K562 (cell line): ENCODE results near the gene PDCD11. TPM values are rescaled to one million over a fixed set of nuclear protein-coding genes. Genes with fewer than 3 reads are reported as not detected.
"Not testable (repeated sequence)": the region's sequence is repeated elsewhere in the genome, so short reads cannot be mapped to it uniquely, and the experiment has no call there.

Source experiments
- ATAC-seq: fragments of 200-7000 bp; cut with Tn5 transposase; 3 replicates; pipeline ENCODE4 v1.9.1; 2020; ENCODE audit warnings: moderate library complexity
- BruUV-seq: library from RNA; stranded (reverse); fragments of 400-500 nt; replicated peaks from 2 replicates; lab custom pipeline; 2021; lab: Mats Ljungman, UMichigan
- CTCF ChIA-PET: fragments of 300-600 bp; formaldehyde crosslinking; extraction: SDS; loops from one replicate; lab custom pipeline; 2021; ENCODE audit warnings: low intra/inter-chr PET ratio; lab: Yijun Ruan, JAX
- POLR2A ChIA-PET: fragments of 300-600, 350-650 bp; sonication (Branson Sonifier 250); formaldehyde crosslinking; extraction: SDS; loops from one replicate; lab custom pipeline; 2021; ENCODE audit warnings: antibody characterized with exemption, inconsistent platforms; lab: Yijun Ruan, JAX
- DNase-seq, 4 experiments: peaks; one replicate each; pipeline versions ENCODE4 v3.0.0 to v3.0.0-alpha.2; 2011 to 2018; ENCODE audit warnings: low spot score in 3 of 4, mixed read lengths in 3 of 4; ENCODE audit errors: extremely low read depth in 1 of 4
- FAIRE-seq: peaks from 2 replicates; lab custom pipeline; 2011; peaks lifted over from hg19 to GRCh38; lab: Jason Lieb, UNC
- H2AFZ ChIP-seq: 2 replicates; pipeline ENCODE4 v1.6.0; 2011; ENCODE audit warnings: low read depth, low read length, control low read depth, inconsistent platforms
- H3K27ac ChIP-seq: fragments of 200-600 bp; 3 replicates; pipeline ENCODE4 v1.8.0; 2011; ENCODE audit warnings: low read depth, mild to moderate bottlenecking, control low read depth, inconsistent platforms, low read length, moderate library complexity, mixed read lengths; ENCODE audit errors: extremely low read depth
- H3K27me3 ChIP-seq, 2 experiments: fragments of 300-600 bp in 1 of 2; 2 replicates in 1 of 2; 3 replicates in 1 of 2; pipeline versions ENCODE4 v1.6.0 to v1.8.0; 2011; ENCODE audit warnings: inconsistent platforms in 2 of 2, low read length in 2 of 2, mild to moderate bottlenecking in 1 of 2, mixed read lengths in 1 of 2, moderate library complexity in 1 of 2; ENCODE audit not compliant: control insufficient read depth in 2 of 2, insufficient read depth in 2 of 2
- H3K36me3 ChIP-seq: fragments of 300-600 bp; 3 replicates; pipeline ENCODE4 v1.8.0; 2011; ENCODE audit warnings: mild to moderate bottlenecking, low read length, inconsistent platforms; ENCODE audit not compliant: control insufficient read depth, insufficient read depth
- H3K4me1 ChIP-seq, 2 experiments: fragments of 200-600 bp in 1 of 2; replicated peaks in 1 of 2; 2 replicates in 1 of 2; 3 replicates in 1 of 2; pipeline versions ENCODE4 v1.5.1 to v1.8.0; 2011; ENCODE audit warnings: inconsistent platforms in 2 of 2, low read length in 2 of 2, mild to moderate bottlenecking in 1 of 2, mixed read lengths in 1 of 2, moderate library complexity in 1 of 2; ENCODE audit not compliant: control insufficient read depth in 2 of 2, insufficient read depth in 2 of 2
- H3K4me2 ChIP-seq: 2 replicates; pipeline ENCODE4 v1.6.1; 2011; ENCODE audit warnings: low read length, control low read depth, inconsistent platforms, mixed read lengths; ENCODE audit not compliant: insufficient read depth
- H3K4me3 ChIP-seq: fragments of 200-600 bp; sonication (generic), shearing (Covaris generic); 2 replicates; pipeline ENCODE4 v1.5.1; 2016; ENCODE audit warnings: control low read depth, inconsistent platforms
- H3K79me2 ChIP-seq: fragments of 200-600 bp; 3 replicates; pipeline ENCODE4 v1.8.0; 2011; ENCODE audit warnings: low read length, inconsistent platforms; ENCODE audit not compliant: control insufficient read depth, insufficient read depth
- H3K9ac ChIP-seq, 2 experiments: 2 replicates each; pipeline versions ENCODE4 v1.6.0 to v1.6.1; 2011; ENCODE audit warnings: low read depth in 2 of 2, low read length in 2 of 2, control low read depth in 1 of 2, inconsistent platforms in 1 of 2, mild to moderate bottlenecking in 1 of 2, mixed read lengths in 1 of 2; ENCODE audit not compliant: insufficient read depth in 1 of 2
- H3K9me1 ChIP-seq: one replicate; pipeline ENCODE4 v1.6.0; 2011; ENCODE audit warnings: inconsistent platforms, mild to moderate bottlenecking, low read length, moderate library complexity; ENCODE audit not compliant: control insufficient read depth, insufficient read depth
- H3K9me3 ChIP-seq: replicated peaks from 2 replicates; pipeline ENCODE4 v1.5.1; 2011; ENCODE audit warnings: low read depth, low read length, inconsistent platforms; ENCODE audit not compliant: control insufficient read depth, insufficient read depth
- H4K20me1 ChIP-seq: replicated peaks from 2 replicates; pipeline ENCODE4 v1.6.1; 2011; ENCODE audit warnings: low read length, inconsistent platforms, mixed read lengths; ENCODE audit not compliant: control insufficient read depth, insufficient read depth
- MAFF ChIP-seq: IDR thresholded peaks from 2 replicates; pipeline ENCODE4 v1.6.1; 2012; ENCODE audit warnings: low read length, improper control_type of control experiment
- ZNF407 ChIP-seq: fragments of 450-650 bp; IDR thresholded peaks from 2 replicates; pipeline ENCODE4 v1.6.1; 2016; ENCODE audit warnings: low read depth
- WGBS: fragments of 100-300 bp; shearing (Covaris generic); methylation state at CpG from one replicate; pipeline ENCODE4 v1.1.6; 2016; ENCODE audit warnings: low coverage, mixed read lengths; ENCODE audit not compliant: insufficient coverage; ENCODE audit errors: missing lambda C conversion rate; 5-methylcytosine and 5-hydroxymethylcytosine counted together
- in situ Hi-C: fragments of 300-500 bp; cut with MboI; formaldehyde crosslinking; loops from 4 replicates; pipeline ENCODE4 v1.15.0; 2018; ENCODE audit warnings: inconsistent platforms, mixed read lengths
- intact Hi-C: fragments of 100-400 bp; cut with micrococcal nuclease; formaldehyde crosslinking; loops from 2 replicates; pipeline ENCODE4 v1.14.2; 2022
- polyA plus RNA-seq, 8 experiments: library from polyadenylated mRNA; depleted of rRNA in 4 of 8; stranded (reverse) in 5 of 8; unstranded in 3 of 8; fragments of >200 nt; fragmentation: Nextera tagmentation in 2 of 8; fragmentation: Illumina TruSeq in 1 of 8; extraction: Ambion mirVana in 2 of 8; extraction: Trizol in 1 of 8; gene quantifications; 2 replicates each; pipeline versions ENCODE4 v1.2.1 to v1.2.3, GENCODE V29; 2011 to 2014; ENCODE audit warnings: inconsistent platforms in 1 of 8, missing spikeins in 1 of 8
- total RNA-seq, 7 experiments: library from RNA; depleted of rRNA in 6 of 7; stranded (reverse); fragments of >200 nt in 6 of 7; fragmentation: Illumina TruSeq in 2 of 7; extraction: Trizol in 2 of 7; gene quantifications; 2 replicates each; pipeline versions ENCODE4 v1.2.1 to v1.2.3, GENCODE V29; 2011 to 2021; ENCODE audit warnings: low replicate concordance in 1 of 7

PDCD11 gene
- total and polyA plus RNA-seq, 9 of the 15 experiments (the other 6 are each of a cell fraction or from before 2014, with no cell fraction given), result 14.8 to 73.8 (median 50.0) TPM

- ATAC-seq, BruUV-seq, DNase-seq, in situ Hi-C loops, H4K20me1 ChIP-seq, H3K9me3 ChIP-seq, H3K79me2 ChIP-seq, H3K4me2 ChIP-seq, H3K9me1 ChIP-seq, H3K27me3 ChIP-seq, H3K27ac ChIP-seq, H3K4me1 ChIP-seq, FAIRE-seq, H3K9ac ChIP-seq, H2AFZ ChIP-seq, H3K4me3 ChIP-seq, POLR2A ChIA-PET: not testable (repeated sequence)
- CTCF ChIA-PET, result interaction anchor here (1.4 to 3.1 kb wide), 2 partner anchors 69 to 176 kb away, joined by 11 to 26 read pairs; no protein-coding TSS in a partner anchor
- intact Hi-C loops, result loop anchor here (2.0 to 10.0 kb wide), 3 partner anchors 68 to 176 kb away; no protein-coding TSS in a partner anchor
- H3K36me3 ChIP-seq, result peaks cover 91% of the 10 kb centered on the region
- WGBS, result 92% methylated on average over 5 of the region's 5 CpGs
These were observed 20.7 kb downstream of the PDCD11 start for GRCh38 chr10:103417148-103417469.

- Histone ChIP-seq H3K9me1 (no peaks in the 10 kb centered on the region), H3K36me3 (peaks cover 95% of the 10 kb centered on the region), H3K4me2 (no peak overlapping the region), H3K9ac (no peak overlapping the region), H3K27ac (no peak overlapping the region), H2AFZ (no peak overlapping the region), H3K4me3 (no peak overlapping the region), H3K27me3 (no peaks in the 10 kb centered on the region), H4K20me1 (no peaks in the 10 kb centered on the region), H3K4me1 (no peaks in the 10 kb centered on the region), H3K79me2 (no peaks in the 10 kb centered on the region), H3K9me3 (no peaks in the 10 kb centered on the region)
- in situ Hi-C loops (no loop called here), intact Hi-C loops (loop anchor here (2.0 to 10.0 kb wide), 3 partner anchors 67 to 175 kb away; no protein-coding TSS in a partner anchor)
- WGBS, result 98% methylated on average over 4 of the region's 5 CpGs
- CTCF ChIA-PET, result interaction anchor here (1.4 to 3.1 kb wide), 2 partner anchors 68 to 175 kb away, joined by 11 to 26 read pairs; no protein-coding TSS in a partner anchor
- POLR2A ChIA-PET, result no interaction called here
- no peak for DNase-seq
- ATAC-seq, result no peak
- TF ChIP-seq MAFF, result no peak
- TF ChIP-seq ZNF407, result no peak
- FAIRE-seq, result no peak
- no TSS peak for BruUV-seq
These were observed 21.2 kb downstream of the PDCD11 start for GRCh38 chr10:103417601-103418000.
